Endothelial cell of umbilical vein (primary cell): ENCODE data around the gene UNC13D. TPM values are rescaled to one million over a fixed set of nuclear protein-coding genes. Genes with fewer than 3 reads are reported as not detected.
A peak's percentile ranks its signal among the peaks of the same experiment; 100 is the strongest.
"Not testable (repeated sequence)": the region's sequence is repeated elsewhere in the genome, so short reads cannot be mapped to it uniquely, and the experiment has no call there.

Source experiments
- BruUV-seq: library from RNA; stranded (reverse); fragments of 400-500 nt; replicated peaks from 2 replicates; lab custom pipeline; 2021; lab: Mats Ljungman, UMichigan
- CTCF ChIA-PET: fragments of 300-600, 350-600 bp; sonication (Branson Sonifier 250); formaldehyde crosslinking; loops from one replicate; lab custom pipeline; 2021; ENCODE audit warnings: antibody characterized with exemption, inconsistent platforms; lab: Charles Lee
- POLR2A ChIA-PET: fragments of 300-600, 350-600 bp; sonication (Branson Sonifier 250); formaldehyde crosslinking; loops from one replicate; lab custom pipeline; 2021; ENCODE audit warnings: antibody characterized with exemption, inconsistent platforms; lab: Charles Lee
- DNase-seq: peaks from one replicate; pipeline ENCODE4 v3.0.0-alpha.2; 2011; ENCODE audit warnings: low read depth, low spot score
- FAIRE-seq: peaks from 2 replicates; lab custom pipeline; 2011; peaks lifted over from hg19 to GRCh38; lab: Jason Lieb, UNC
- H2AFZ ChIP-seq: 2 replicates; pipeline ENCODE4 v1.6.0; 2012; ENCODE audit warnings: low read depth, low read length, control low read depth, inconsistent platforms
- H3K27ac ChIP-seq: 2 replicates; pipeline ENCODE4 v1.5.1; 2011; ENCODE audit warnings: low read depth, mild to moderate bottlenecking, control low read depth, low read length, moderate library complexity; ENCODE audit not compliant: insufficient read depth
- H3K27me3 ChIP-seq, 2 experiments: 2 replicates each; pipeline versions ENCODE4 v1.6.0 to v1.6.1; 2011; ENCODE audit warnings: low read length in 2 of 2, mixed read lengths in 1 of 2; ENCODE audit not compliant: control insufficient read depth in 2 of 2, insufficient read depth in 2 of 2
- H3K36me3 ChIP-seq, 2 experiments: 2 replicates in 1 of 2; 3 replicates in 1 of 2; pipeline ENCODE4 v1.5.1; 2011; ENCODE audit warnings: low read length in 2 of 2, mild to moderate bottlenecking in 1 of 2, moderate library complexity in 1 of 2; ENCODE audit not compliant: control insufficient read depth in 2 of 2, insufficient read depth in 2 of 2; ENCODE audit errors: extremely low read depth in 1 of 2
- H3K4me1 ChIP-seq: 3 replicates; pipeline ENCODE4 v1.5.1; 2011; ENCODE audit warnings: mild to moderate bottlenecking, low read length; ENCODE audit not compliant: control insufficient read depth, insufficient read depth; ENCODE audit errors: extremely low read depth
- H3K4me2 ChIP-seq: 2 replicates; pipeline ENCODE4 v1.6.1; 2011; ENCODE audit warnings: low read length, control low read depth, mixed read lengths; ENCODE audit not compliant: insufficient read depth
- H3K4me3 ChIP-seq, 3 experiments: fragments of 200-600 bp in 1 of 3; sonication (generic), shearing (Covaris generic) in 1 of 3; replicated peaks in 1 of 3; 2 replicates each; pipeline ENCODE4 v1.5.1; 2011 to 2016; ENCODE audit warnings: control low read depth in 3 of 3, low read length in 3 of 3, mild to moderate bottlenecking in 2 of 3, inconsistent platforms in 1 of 3, low read depth in 1 of 3, moderate library complexity in 1 of 3; ENCODE audit not compliant: insufficient read depth in 1 of 3
- H3K79me2 ChIP-seq: 2 replicates; pipeline ENCODE4 v1.6.0; 2012; ENCODE audit warnings: low read length, inconsistent platforms; ENCODE audit not compliant: control insufficient read depth, insufficient read depth
- H3K9ac ChIP-seq: replicated peaks from 2 replicates; pipeline ENCODE3; 2011; ENCODE audit warnings: low read length, control low read depth; ENCODE audit not compliant: insufficient read depth; ENCODE audit errors: extremely low read depth
- H3K9me1 ChIP-seq: replicated peaks from 3 replicates; pipeline ENCODE4 v1.6.0; 2011; ENCODE audit warnings: mild to moderate bottlenecking, low read length; ENCODE audit not compliant: control insufficient read depth, insufficient read depth; ENCODE audit errors: extremely low read depth
- H3K9me3 ChIP-seq: replicated peaks from 2 replicates; pipeline ENCODE4 v1.5.1; 2012; ENCODE audit warnings: low read length, inconsistent platforms; ENCODE audit not compliant: control insufficient read depth, insufficient read depth
- H4K20me1 ChIP-seq: replicated peaks from 2 replicates; pipeline ENCODE3; 2011; ENCODE audit warnings: mild to moderate bottlenecking, low read length; ENCODE audit not compliant: control insufficient read depth, insufficient read depth; ENCODE audit errors: extremely low read depth
- GATA2 ChIP-seq: IDR thresholded peaks from 2 replicates; pipeline ENCODE4 v1.7.0; 2011; ENCODE audit warnings: low read depth, mild to moderate bottlenecking, moderate library complexity, mixed read lengths, low read length; ENCODE audit not compliant: insufficient read length, insufficient read depth
- POLR2A ChIP-seq: IDR thresholded peaks from 2 replicates; pipeline ENCODE4 v1.6.1; 2012; ENCODE audit warnings: low read depth, mild to moderate bottlenecking, control low read depth, low read length
- dilution Hi-C: fragments of 300-500 bp; cut with MboI; formaldehyde crosslinking; loops from one replicate; pipeline ENCODE4 v1.15.0; 2019; ENCODE audit warnings: low sequenced_read_pairs; ENCODE audit not compliant: extremely low pct_ligation_motif_present
- intact Hi-C: fragments of 100-400 bp; cut with micrococcal nuclease; formaldehyde crosslinking; loops from one replicate; pipeline ENCODE4 v1.10.0; 2022
- polyA plus RNA-seq, 4 experiments: library from polyadenylated mRNA; depleted of rRNA in 3 of 4; stranded (reverse) in 3 of 4; unstranded in 1 of 4; fragments of >200 nt; gene quantifications; 2 replicates each; pipeline versions ENCODE4 v1.2.1 to v1.2.3, GENCODE V29; 2011 to 2012; ENCODE audit warnings: missing spikeins in 1 of 4
- total RNA-seq: library from RNA; stranded (reverse); gene quantifications from 2 replicates; pipeline ENCODE4 v1.2.3, GENCODE V29; 2021

The UNC13D gene
- total and polyA plus RNA-seq, 2 donors (not counting 3 experiments of a cell fraction or from before 2014, with no cell fraction given), result 6.9 to 14.9 TPM

DNA sequence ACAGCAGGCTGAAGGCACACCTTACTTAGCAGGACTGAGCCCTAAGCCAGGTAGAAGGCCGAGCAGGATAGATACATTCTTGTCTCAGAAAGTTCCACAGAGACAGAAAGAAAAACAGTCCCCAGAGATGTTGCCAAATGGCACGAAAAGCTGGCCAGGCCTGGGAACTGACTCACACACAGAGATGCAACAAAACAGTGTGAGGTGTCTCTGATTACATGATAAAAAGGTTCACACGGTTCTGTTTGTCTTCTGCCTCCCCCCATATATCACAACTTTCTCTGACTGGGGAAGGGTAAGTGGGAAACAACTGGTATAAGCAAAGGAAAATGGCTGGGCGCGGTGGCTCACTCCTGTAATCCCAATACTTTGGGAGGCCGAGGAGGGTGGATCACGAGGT, 9.2 kb upstream of the UNC13D start:
- peak overlapping the region; percentile 52 for H3K4me2 ChIP-seq
- H3K36me3 ChIP-seq, result peaks cover 0 to 17% of the 10 kb centered on the region in 2 experiments
- no peaks in the 10 kb centered on the region for H3K9me3 ChIP-seq
- peaks cover 39% of the 10 kb centered on the region for H3K4me1 ChIP-seq
- ChIA-PET POLR2A (interaction anchor here (2.8 kb wide), 1 partner anchor 74 kb away, joined by 23 read pairs; a partner anchor contains a TSS), CTCF (interaction anchor here (0.6 to 11.3 kb wide), 8 partner anchors 8 to 89 kb away, joined by 3 to 241 read pairs (median 11); partner anchors contain the start of genes TRIM47 and TRIM65)
- no peak overlapping the region for H2AFZ ChIP-seq
- H4K20me1 ChIP-seq, result no peaks in the 10 kb centered on the region
- intact Hi-C loops, result no loop called here
- dilution Hi-C loops, result no loop called here
- peak; percentile 69 for DNase-seq
- H3K9me1 ChIP-seq, result no peaks in the 10 kb centered on the region
- peak; percentile 43 for FAIRE-seq
- no peaks in the 10 kb centered on the region for H3K27me3 ChIP-seq
- peak overlapping the region; percentile 89 for H3K27ac ChIP-seq
- H3K4me3 ChIP-seq, result no peak overlapping the region
- H3K79me2 ChIP-seq, result peaks cover 13% of the 10 kb centered on the region
- BruUV-seq, result no TSS peak
- TF ChIP-seq POLR2A, result no peak
- peak; percentile 84 for TF ChIP-seq GATA2
- peak overlapping the region; percentile 48 for H3K9ac ChIP-seq

DNA sequence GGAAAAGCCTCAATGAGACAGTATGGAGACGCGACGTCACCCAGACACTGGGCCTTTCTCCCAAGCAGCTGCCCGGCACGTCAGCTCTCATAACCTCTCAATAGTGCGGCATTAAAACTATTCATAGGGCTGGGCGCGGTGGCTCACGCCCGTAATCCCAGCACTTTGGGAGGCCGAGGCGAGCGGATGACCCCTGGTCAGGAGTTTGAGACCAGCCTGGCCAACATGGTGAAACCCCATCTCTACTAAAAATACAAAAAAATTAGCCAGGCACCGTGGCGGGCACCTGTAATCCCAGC, 7.4 kb upstream of the UNC13D start:
- H3K4me3 ChIP-seq, intact Hi-C loops, POLR2A ChIA-PET, FAIRE-seq, H3K4me2 ChIP-seq, H3K27ac ChIP-seq, H3K9me1 ChIP-seq, DNase-seq, H2AFZ ChIP-seq, BruUV-seq, H3K27me3 ChIP-seq, H3K9me3 ChIP-seq, H4K20me1 ChIP-seq, dilution Hi-C loops, H3K9ac ChIP-seq: not testable (repeated sequence)
- Histone ChIP-seq H3K4me1 (peaks cover 38% of the 10 kb centered on the region), H3K79me2 (peaks cover 13% of the 10 kb centered on the region), H3K36me3 (peaks cover 3 to 34% of the 10 kb centered on the region in 2 experiments)
- CTCF ChIA-PET, result interaction anchor here (0.6 kb wide), 1 partner anchor 13 kb away, joined by 3 read pairs; no protein-coding TSS in a partner anchor
